HEK293 (cell line): Measurements from ENCODE around the gene THAP4.

Experiments
- CTCF ChIA-PET: fragments of 350-600 bp; formaldehyde crosslinking; extraction: SDS; loops from one replicate; lab custom pipeline; 2021; ENCODE audit warnings: antibody characterized with exemption; lab: Yijun Ruan, JAX
- POLR2A ChIA-PET: fragments of 300-600 bp; formaldehyde crosslinking; extraction: SDS; loops from one replicate; lab custom pipeline; 2020; ENCODE audit warnings: antibody characterized with exemption, inconsistent platforms; lab: Yijun Ruan, JAX
- H3K27ac ChIP-seq: fragments of 200-500 bp; sonication (Bioruptor generic); 2 replicates; pipeline ENCODE4 v1.5.1; 2014; ENCODE audit warnings: low read depth, low read length, control low read depth, inconsistent platforms; ENCODE audit errors: extremely low read depth
- H3K36me3 ChIP-seq, 2 experiments: fragments of 200-500 bp in 1 of 2; sonication (Bioruptor generic) in 1 of 2; 1 replicate in 1 of 2; 2 replicates in 1 of 2; pipeline ENCODE4 v1.5.1; 2014 to 2017; ENCODE audit warnings: inconsistent platforms in 2 of 2, low read length in 2 of 2; ENCODE audit not compliant: control insufficient read depth in 2 of 2, insufficient read depth in 1 of 2
- H3K4me1 ChIP-seq: fragments of 200-500 bp; sonication (Bioruptor generic); 2 replicates; pipeline ENCODE4 v1.5.1; 2014; ENCODE audit warnings: mild to moderate bottlenecking, low read length, inconsistent platforms; ENCODE audit not compliant: control insufficient read depth, insufficient read depth
- H3K4me3 ChIP-seq: 2 replicates; pipeline ENCODE4 v1.5.1; 2011; ENCODE audit warnings: low read depth, mild to moderate bottlenecking, control low read depth, low read length, moderate library complexity
- H3K9me3 ChIP-seq: fragments of 200-500 bp; sonication (Bioruptor generic); 2 replicates; pipeline ENCODE4 v1.5.1; 2014; ENCODE audit warnings: low read depth, low read length, inconsistent platforms; ENCODE audit not compliant: control insufficient read depth, insufficient read depth
- CTCF ChIP-seq: fragments of 450-650 bp; formaldehyde crosslinking; IDR thresholded peaks from 2 replicates; pipeline ENCODE4 v1.5.1; 2016; ENCODE audit warnings: missing biosample characterization, missing genetic modification characterization
- ELK4 ChIP-seq: IDR thresholded peaks from 2 replicates; pipeline ENCODE4 v1.6.1; 2011; ENCODE audit warnings: mild to moderate bottlenecking, low read depth, low read length, borderline replicate concordance
- GLIS2 ChIP-seq: fragments of 450-650 bp; formaldehyde crosslinking; IDR thresholded peaks from 2 replicates; pipeline ENCODE4 v1.5.1; 2016; ENCODE audit warnings: missing biosample characterization, missing genetic modification characterization
- KLF1 ChIP-seq: fragments of 450-650 bp; formaldehyde crosslinking; IDR thresholded peaks from 2 replicates; pipeline ENCODE4 v1.5.1; 2016; ENCODE audit warnings: missing biosample characterization, missing genetic modification characterization
- KLF10 ChIP-seq: fragments of 450-650 bp; IDR thresholded peaks from 2 replicates; pipeline ENCODE4 v1.5.1; 2018; ENCODE audit warnings: missing biosample characterization, mild to moderate bottlenecking, missing genetic modification characterization
- KLF7 ChIP-seq: fragments of 450-650 bp; formaldehyde crosslinking; IDR thresholded peaks from 2 replicates; pipeline ENCODE4 v1.5.1; 2016; ENCODE audit warnings: missing biosample characterization, missing genetic modification characterization, borderline replicate concordance
- KLF9 ChIP-seq: fragments of 450-650 bp; formaldehyde crosslinking; IDR thresholded peaks from 2 replicates; pipeline ENCODE4 v1.5.1; 2016; ENCODE audit warnings: missing biosample characterization, missing genetic modification characterization, low read depth
- OSR2 ChIP-seq: fragments of 450-650 bp; formaldehyde crosslinking; IDR thresholded peaks from 2 replicates; pipeline ENCODE4 v1.5.1; 2016; ENCODE audit warnings: missing biosample characterization, missing genetic modification characterization
- PRDM2 ChIP-seq: fragments of 450-650 bp; formaldehyde crosslinking; IDR thresholded peaks from 2 replicates; pipeline ENCODE4 v1.5.1; 2016; ENCODE audit warnings: missing biosample characterization, missing genetic modification characterization, borderline replicate concordance
- SETDB1 ChIP-seq: IDR thresholded peaks from one replicate; pipeline ENCODE4 v1.6.1; 2017; ENCODE audit warnings: mild to moderate bottlenecking, low read length, moderate library complexity, mixed read lengths; ENCODE audit not compliant: insufficient read length
- SP2 ChIP-seq: fragments of 450-650 bp; formaldehyde crosslinking; IDR thresholded peaks from 2 replicates; pipeline ENCODE4 v1.5.1; 2016; ENCODE audit warnings: missing biosample characterization, missing genetic modification characterization
- TCF7L2 ChIP-seq: IDR thresholded peaks from 2 replicates; pipeline ENCODE4 v1.6.1; 2011; ENCODE audit warnings: low read depth, mild to moderate bottlenecking, inconsistent platforms, low read length, moderate library complexity, borderline replicate concordance
- ZBTB1 ChIP-seq: fragments of 450-650 bp; formaldehyde crosslinking; IDR thresholded peaks from 2 replicates; pipeline ENCODE4 v1.5.1; 2016; ENCODE audit warnings: missing biosample characterization, missing genetic modification characterization
- ZFHX2 ChIP-seq: fragments of 450-650 bp; formaldehyde crosslinking; conservative IDR thresholded peaks from 2 replicates; pipeline ENCODE4 v1.5.1; 2016; ENCODE audit warnings: missing biosample characterization, missing genetic modification characterization
- ZIC2 ChIP-seq: fragments of 450-650 bp; formaldehyde crosslinking; IDR thresholded peaks from 2 replicates; pipeline ENCODE4 v1.5.1; 2016; ENCODE audit warnings: missing biosample characterization, missing genetic modification characterization
- ZNF114 ChIP-seq: fragments of 450-650 bp; formaldehyde crosslinking; IDR thresholded peaks from 2 replicates; pipeline ENCODE4 v1.5.0; 2017; ENCODE audit warnings: missing biosample characterization, missing genetic modification characterization
- ZNF157 ChIP-seq: fragments of 450-650 bp; formaldehyde crosslinking; IDR thresholded peaks from 2 replicates; pipeline ENCODE4 v1.5.1; 2016; ENCODE audit warnings: missing biosample characterization, missing genetic modification characterization
- ZNF510 ChIP-seq: fragments of 450-650 bp; formaldehyde crosslinking; IDR thresholded peaks from 2 replicates; pipeline ENCODE4 v1.5.1; 2018; ENCODE audit warnings: mild to moderate bottlenecking, missing genetic modification characterization, missing biosample characterization; ENCODE audit not compliant: insufficient replicate concordance
- ZNF596 ChIP-seq: fragments of 450-650 bp; IDR thresholded peaks from 2 replicates; pipeline ENCODE4 v1.5.0; 2018; ENCODE audit warnings: missing biosample characterization, mild to moderate bottlenecking, missing genetic modification characterization, moderate library complexity
- ZNF610 ChIP-seq: fragments of 450-650 bp; formaldehyde crosslinking; IDR thresholded peaks from 2 replicates; pipeline ENCODE4 v1.5.1; 2016; ENCODE audit warnings: missing biosample characterization, missing genetic modification characterization, borderline replicate concordance
- ZNF621 ChIP-seq: fragments of 450-650 bp; formaldehyde crosslinking; IDR thresholded peaks from 2 replicates; pipeline ENCODE4 v1.5.1; 2017; ENCODE audit warnings: missing biosample characterization, missing genetic modification characterization
- ZNF626 ChIP-seq: fragments of 450-650 bp; sonication (Bioruptor Pico); formaldehyde crosslinking; IDR thresholded peaks from 2 replicates; pipeline ENCODE4 v1.5.1; 2018; ENCODE audit warnings: missing biosample characterization, missing genetic modification characterization, inconsistent platforms
- ZNF639 ChIP-seq: fragments of 450-650 bp; formaldehyde crosslinking; IDR thresholded peaks from 2 replicates; pipeline ENCODE4 v1.5.1; 2016; ENCODE audit warnings: missing biosample characterization, missing genetic modification characterization
- ZNF837 ChIP-seq: fragments of 450-650 bp; formaldehyde crosslinking; IDR thresholded peaks from 2 replicates; pipeline ENCODE4 v1.5.1; 2016; ENCODE audit warnings: missing biosample characterization, missing genetic modification characterization
- ZSCAN30 ChIP-seq: fragments of 450-650 bp; IDR thresholded peaks from 2 replicates; pipeline ENCODE4 v1.5.1; 2018; ENCODE audit warnings: missing biosample characterization, mild to moderate bottlenecking, missing genetic modification characterization, moderate library complexity
- ZXDB ChIP-seq: fragments of 450-650 bp; formaldehyde crosslinking; IDR thresholded peaks from 2 replicates; pipeline ENCODE4 v1.5.1; 2016; ENCODE audit warnings: missing biosample characterization, missing genetic modification characterization

The THAP4 gene

GRCh38 chr2:241609859-241610793 lies 26.8 kb downstream of the THAP4 start:
- Histone ChIP-seq H3K9me3 (no peaks in the 10 kb centered on the region), H3K27ac (peak overlapping the region; percentile 66), H3K4me1 (peaks cover 5% of the 10 kb centered on the region; the same call in 1 of the 2 replicates), H3K4me3 (peak overlapping the region; percentile 38), H3K36me3 (peaks cover 9 to 45% of the 10 kb centered on the region in 2 experiments; a peak in 2 of 3 replicates)
- ChIA-PET CTCF (interaction anchor here (0.6 to 1.5 kb wide), 10 partner anchors 11 to 251 kb away, joined by 3 to 5 read pairs (median 4); no protein-coding TSS in a partner anchor), POLR2A (interaction anchor here (0.7 to 1.0 kb wide), 3 partner anchors 9 to 27 kb away, joined by 3 read pairs; partner anchors contain the start of genes ATG4B and THAP4)
- peak; percentile 95 for TF ChIP-seq KLF1 (tag by site-specific recombination)
- no peak for TF ChIP-seq ZNF510
- peak; percentile 39; the same call in 1 of the 2 replicates for TF ChIP-seq ZSCAN30 (tag by site-specific recombination)
- 0 out of 2 replicates have a peak, but pooled peaks have one; percentile 22 for TF ChIP-seq ZNF596 (tag by site-specific recombination)
- TF ChIP-seq ZNF621 (tag by site-specific recombination): no peak
- TF ChIP-seq OSR2 (tag by site-specific recombination): 0 out of 2 replicates have a peak, but pooled peaks have one; percentile 17
- no peak for TF ChIP-seq ZNF639 (tag by site-specific recombination)
- no peak for TF ChIP-seq TCF7L2
- TF ChIP-seq SETDB1: no peak
- TF ChIP-seq ELK4: peak; percentile 83; the same call in 1 of the 2 replicates
- TF ChIP-seq ZIC2 (tag by site-specific recombination): 0 out of 2 replicates have a peak, but pooled peaks have one; percentile 26
- TF ChIP-seq ZNF114 (tag by site-specific recombination): no peak
- 0 out of 2 replicates have a peak, but pooled peaks have one; percentile 52 for TF ChIP-seq KLF7 (tag by site-specific recombination)
- no peak for TF ChIP-seq PRDM2 (tag by site-specific recombination)
- TF ChIP-seq SP2 (tag by site-specific recombination): peak; percentile 70
- peak; percentile 88 for TF ChIP-seq ZNF610 (tag by site-specific recombination)
- peak; percentile 54 for TF ChIP-seq GLIS2 (tag by site-specific recombination)
- peak; percentile 60; the same call in 1 of the 2 replicates for TF ChIP-seq KLF9 (tag by site-specific recombination)
- TF ChIP-seq ZNF837: no peak
- TF ChIP-seq ZNF626 (tag by site-specific recombination): no peak
- peak; percentile 63 for TF ChIP-seq KLF10 (tag by site-specific recombination)
- TF ChIP-seq ZXDB: 0 out of 2 replicates have a peak, but pooled peaks have one; percentile 12
- peak; percentile 67 for TF ChIP-seq ZFHX2 (tag by site-specific recombination)
- TF ChIP-seq ZNF157: no peak
- TF ChIP-seq CTCF (tag by site-specific recombination): peak; percentile 77; the same call in 1 of the 2 replicates
- TF ChIP-seq ZBTB1 (tag by site-specific recombination): no peak
